ENCODE results near the gene BTNL9.
A peak's percentile ranks its signal among the peaks of the same experiment; 100 is the strongest.
"Not testable (repeated sequence)": the region's sequence is repeated elsewhere in the genome, so short reads cannot be mapped to it uniquely, and the experiment has no call there.

The BTNL9 gene

GRCh38 chr5:181045316-181045715 lies 5.2 kb downstream of the BTNL9 start:
- in situ Hi-C loops (cut with HindIII; ENCODE audit: low pct_unique_long_range_greater_than_20kb, low sequenced_read_pairs): no loop called here
- no peak for TF ChIP-seq JUND (IDR thresholded peaks at IDR 0.05; ENCODE audit: low read depth)
- DNase-seq (ENCODE audit: low read depth in 1 of 2, low spot score in 1 of 2): peak in 1 of 2 experiments; percentile 49

DNA sequence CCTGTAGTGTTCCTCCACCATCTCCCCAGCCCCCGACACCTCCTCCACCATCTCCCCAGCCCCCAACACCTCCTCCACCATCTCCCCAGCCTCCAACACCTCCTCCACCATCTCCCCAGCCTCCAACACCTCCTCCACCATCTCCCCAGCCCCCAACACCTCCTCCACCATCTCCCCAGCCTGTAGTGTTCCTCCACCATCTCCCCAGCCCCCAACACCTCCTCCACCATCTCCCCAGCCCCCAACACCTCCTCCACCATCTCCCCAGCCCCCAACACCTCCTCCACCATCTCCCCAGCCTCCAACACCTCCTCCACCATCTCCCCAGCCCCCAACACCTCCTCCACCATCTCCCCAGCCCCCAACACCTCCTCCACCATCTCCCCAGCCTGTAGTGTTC lies 5.8 kb downstream of the BTNL9 start:
- in situ Hi-C loops (cut with HindIII; ENCODE audit: low pct_unique_long_range_greater_than_20kb, low sequenced_read_pairs); DNase-seq (ENCODE audit: low read depth in 1 of 2, low spot score in 1 of 2): not testable (repeated sequence)

- no peak for DNase-seq (ENCODE audit: low read depth in 1 of 2, low spot score in 1 of 2)
- in situ Hi-C loops (cut with HindIII; ENCODE audit: low pct_unique_long_range_greater_than_20kb, low sequenced_read_pairs): no loop called here
- no peak for TF ChIP-seq JUND (IDR thresholded peaks at IDR 0.05; ENCODE audit: low read depth)
Measured at GRCh38 chr5:181047288-181047687, 7.2 kb downstream of the BTNL9 start.

GRCh38 chr5:181047921-181048320 lies 7.9 kb downstream of the BTNL9 start:
- no peak for TF ChIP-seq JUND (IDR thresholded peaks at IDR 0.05; ENCODE audit: low read depth)
- in situ Hi-C loops (cut with HindIII; ENCODE audit: low pct_unique_long_range_greater_than_20kb, low sequenced_read_pairs): no loop called here
- no peak for DNase-seq (ENCODE audit: low read depth in 1 of 2, low spot score in 1 of 2)

DNA sequence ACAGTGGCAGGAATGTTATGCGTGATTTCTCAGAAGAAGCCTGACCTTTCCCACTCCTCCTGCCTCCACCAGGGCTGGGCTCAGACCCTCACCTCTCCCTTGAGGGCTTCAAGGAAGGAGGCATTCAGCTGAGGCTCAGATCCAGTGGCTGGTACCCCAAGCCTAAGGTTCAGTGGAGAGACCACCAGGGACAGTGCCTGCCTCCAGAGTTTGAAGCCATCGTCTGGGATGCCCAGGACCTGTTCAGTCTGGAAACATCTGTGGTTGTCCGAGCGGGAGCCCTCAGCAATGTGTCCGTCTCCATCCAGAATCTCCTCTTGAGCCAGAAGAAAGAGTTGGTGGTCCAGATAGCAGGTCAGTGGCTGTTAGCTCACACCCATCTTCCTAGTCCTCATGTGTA lies 9.9 kb downstream of the BTNL9 start:
- TF ChIP-seq JUND (IDR thresholded peaks at IDR 0.05; ENCODE audit: low read depth): no peak
- in situ Hi-C loops (cut with HindIII; ENCODE audit: low pct_unique_long_range_greater_than_20kb, low sequenced_read_pairs): no loop called here
- DNase-seq (ENCODE audit: low read depth in 1 of 2, low spot score in 1 of 2): no peak

- no peak for TF ChIP-seq JUND (IDR thresholded peaks at IDR 0.05; ENCODE audit: low read depth)
- in situ Hi-C loops (cut with HindIII; ENCODE audit: low pct_unique_long_range_greater_than_20kb, low sequenced_read_pairs): no loop called here
- no peak for DNase-seq (ENCODE audit: low read depth in 1 of 2, low spot score in 1 of 2)
Measured at GRCh38 chr5:181051841-181052671, 12.0 kb downstream of the BTNL9 start.

DNA sequence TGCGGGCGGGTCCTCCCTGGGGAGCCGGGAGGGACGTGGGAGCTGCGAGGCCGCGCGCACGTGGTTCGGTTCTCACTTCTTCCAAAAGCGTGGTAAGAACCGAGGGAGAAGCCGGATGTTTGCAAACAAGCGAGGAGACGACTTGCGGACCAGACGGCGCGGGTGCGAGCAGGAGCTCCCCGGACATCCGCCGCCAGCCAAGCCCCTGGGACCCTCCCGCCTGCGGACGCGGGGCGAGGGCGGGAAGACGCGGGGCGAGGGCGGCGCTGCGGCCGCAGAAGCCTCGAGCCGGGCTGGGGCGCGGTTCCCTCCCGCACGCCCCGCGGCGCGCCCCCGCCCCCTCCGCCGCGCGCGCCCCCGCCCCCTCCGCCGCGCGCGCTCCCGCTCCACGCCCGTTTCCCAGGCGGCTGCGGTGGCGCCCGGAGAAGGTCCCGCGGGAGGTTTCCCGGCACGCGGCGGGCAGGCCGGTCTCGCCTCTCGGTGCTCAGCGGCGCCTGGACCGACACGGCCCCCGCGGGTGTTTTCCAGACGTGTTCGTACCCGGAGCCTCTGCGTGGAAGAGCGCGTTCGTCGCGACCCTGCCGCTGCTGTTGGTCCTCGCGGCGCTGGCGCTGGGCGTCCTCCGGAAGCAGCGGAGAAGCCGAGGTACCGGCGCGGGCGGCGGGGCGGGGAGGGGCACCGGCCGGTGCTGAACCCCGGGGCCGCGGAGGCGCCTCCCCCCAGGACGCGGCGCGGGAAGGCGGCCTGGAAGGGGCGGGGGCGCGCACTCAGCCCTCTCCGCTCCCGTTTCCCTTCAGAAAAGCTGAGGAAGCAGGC lies 12.8 kb downstream of the BTNL9 start:
- peak; percentile 52 to 76 for DNase-seq (ENCODE audit: low read depth in 1 of 2, low spot score in 1 of 2)
- in situ Hi-C loops (cut with HindIII; ENCODE audit: low pct_unique_long_range_greater_than_20kb, low sequenced_read_pairs): no loop called here
- TF ChIP-seq JUND (IDR thresholded peaks at IDR 0.05; ENCODE audit: low read depth): no peak

DNA sequence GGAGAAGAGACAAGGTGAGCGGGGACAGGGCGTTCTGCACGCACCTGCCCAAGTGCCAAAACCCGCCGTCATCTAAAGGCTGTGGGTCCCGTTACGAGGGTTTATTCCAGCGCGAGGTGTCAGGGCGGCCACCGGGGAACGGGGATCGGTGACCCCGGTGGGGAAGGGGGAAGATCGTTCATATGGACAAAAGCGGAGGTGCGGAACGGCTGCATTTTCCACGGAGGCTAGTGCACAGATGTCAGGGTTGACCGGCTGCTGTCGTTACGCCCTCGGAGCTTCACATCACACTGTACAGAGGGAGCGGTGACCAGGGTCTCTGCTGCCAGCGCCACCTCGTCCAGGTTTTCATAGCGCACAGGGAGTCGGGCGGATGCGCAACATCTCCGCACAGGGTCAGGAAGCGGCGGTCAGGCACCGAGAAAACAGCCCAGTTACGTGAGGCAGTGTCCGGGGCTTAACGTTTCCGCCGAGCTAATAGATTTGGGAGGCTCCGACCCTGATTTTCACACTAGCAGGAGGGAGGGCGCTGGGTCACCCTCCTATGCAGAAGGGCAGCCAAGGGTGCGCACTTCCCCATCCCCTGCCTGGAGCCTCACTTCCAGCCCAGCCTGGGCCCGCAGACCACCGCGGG lies 13.5 kb downstream of the BTNL9 start:
- in situ Hi-C loops (cut with HindIII; ENCODE audit: low pct_unique_long_range_greater_than_20kb, low sequenced_read_pairs): no loop called here
- TF ChIP-seq JUND (IDR thresholded peaks at IDR 0.05; ENCODE audit: low read depth): no peak
- DNase-seq (ENCODE audit: low read depth in 1 of 2, low spot score in 1 of 2): peak in 1 of 2 experiments; percentile 61

DNA sequence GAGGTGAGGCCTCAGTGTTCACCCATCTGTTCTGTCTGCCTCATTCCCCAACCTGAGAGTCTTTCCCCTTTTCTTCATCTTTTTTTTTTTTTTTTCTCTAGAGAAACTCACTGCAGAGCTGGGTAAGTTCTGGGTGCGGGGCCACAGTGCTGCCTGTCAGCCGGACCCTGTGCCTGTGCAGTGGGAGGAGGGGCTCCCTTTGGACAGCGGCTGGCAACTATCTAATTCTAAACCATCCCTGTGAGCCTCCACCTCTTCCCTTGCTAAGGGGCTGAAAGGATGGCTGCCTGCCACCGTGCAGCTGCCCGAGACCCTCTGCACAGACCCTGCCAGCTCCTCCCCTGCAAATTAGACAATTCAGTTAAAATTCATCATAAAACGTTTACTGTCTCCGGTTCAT lies 14.1 kb downstream of the BTNL9 start:
- no peak for DNase-seq (ENCODE audit: low read depth in 1 of 2, low spot score in 1 of 2)
- TF ChIP-seq JUND (IDR thresholded peaks at IDR 0.05; ENCODE audit: low read depth): no peak
- in situ Hi-C loops (cut with HindIII; ENCODE audit: low pct_unique_long_range_greater_than_20kb, low sequenced_read_pairs): no loop called here

GRCh38 chr5:181054871-181055459 lies 14.9 kb downstream of the BTNL9 start:
- no peak for DNase-seq (ENCODE audit: low read depth in 1 of 2, low spot score in 1 of 2)
- no peak for TF ChIP-seq JUND (IDR thresholded peaks at IDR 0.05; ENCODE audit: low read depth)
- in situ Hi-C loops (cut with HindIII; ENCODE audit: low pct_unique_long_range_greater_than_20kb, low sequenced_read_pairs): no loop called here

DNA sequence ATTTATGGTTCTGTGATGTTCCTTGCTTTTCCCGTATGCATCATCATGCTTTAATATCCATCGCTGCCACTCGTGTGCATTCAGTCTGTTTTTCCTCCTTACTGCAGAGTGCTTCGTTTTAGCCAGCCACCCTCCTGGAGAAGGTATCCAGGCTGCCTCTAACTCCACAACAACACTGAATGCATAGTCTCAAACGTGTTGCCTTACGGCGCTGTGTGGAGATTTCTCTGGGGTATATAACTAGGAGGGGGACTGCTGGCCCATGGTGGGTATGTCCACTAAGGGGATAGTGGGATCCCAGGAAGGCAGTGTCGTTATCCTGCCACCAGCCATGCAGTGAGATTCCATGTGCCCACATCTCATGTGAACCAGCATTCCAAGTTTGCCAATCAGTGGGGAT lies 16.4 kb downstream of the BTNL9 start:
- DNase-seq (ENCODE audit: low read depth in 1 of 2, low spot score in 1 of 2): no peak
- in situ Hi-C loops (cut with HindIII; ENCODE audit: low pct_unique_long_range_greater_than_20kb, low sequenced_read_pairs): no loop called here
- TF ChIP-seq JUND (IDR thresholded peaks at IDR 0.05; ENCODE audit: low read depth): no peak

GRCh38 chr5:181058321-181058720 lies 18.3 kb downstream of the BTNL9 start:
- no peak for TF ChIP-seq JUND (IDR thresholded peaks at IDR 0.05; ENCODE audit: low read depth)
- no peak for DNase-seq (ENCODE audit: low read depth in 1 of 2, low spot score in 1 of 2)
- in situ Hi-C loops (cut with HindIII; ENCODE audit: low pct_unique_long_range_greater_than_20kb, low sequenced_read_pairs): no loop called here
